ENCODE measurements around the gene TRAPPC2B. TPM values are rescaled to one million over a fixed set of nuclear protein-coding genes. Genes with fewer than 3 reads are reported as not detected.

TRAPPC2B gene
- total RNA-seq, 1 donor from 2014 or later = 10.2 TPM

GRCh38 chr19:57320180-57321084 is 42.9 kb upstream of the TRAPPC2B start, which contains the start of gene ZNF543:
ZNF543 (plus strand) TSS chr19:57320472; CDS start chr19:57320854, 382 bp downstream.
- ChIA-PET POLR2A (interaction anchor here (0.6 to 1.9 kb wide), 8 partner anchors 19 to 1795 kb away, joined by 3 to 6 read pairs (median 5); partner anchors contain the start of genes TRAPPC2B, ZNF264, ZNF304 and ZNF547), CTCF (no interaction called here)
- intact Hi-C loops (cut with micrococcal nuclease) = loop anchor here (1.0 kb wide), 6 partner anchors 31 to 115 kb away; partner anchors contain the start of genes TRAPPC2B, ZNF304, ZNF460 and ZNF547
- DNase-seq (peak; percentile 90), ATAC-seq (ENCODE audit: low read depth) (peak; percentile 97)
- peaks cover 30% of the 10 kb centered on the region for H3K4me1 Mint-ChIP-seq
- peak within 1 kb of the TSS; percentile 98 for H3K27ac Mint-ChIP-seq
- H3K4me3 Mint-ChIP-seq = peak within 1 kb of the TSS; percentile 95
- peaks cover 17% of the 10 kb centered on the region for H3K27me3 Mint-ChIP-seq
- TF ChIP-seq CTCF (IDR thresholded peaks at IDR 0.05) = no peak
- H3K36me3 Mint-ChIP-seq (ENCODE audit: low read depth) = peaks cover 34% of the 10 kb centered on the region
- H3K9me3 Mint-ChIP-seq = peaks cover 4% of the 10 kb centered on the region

GRCh38 chr19:57321116-57321515 is 42.2 kb upstream of the TRAPPC2B start:
- H3K27me3 Mint-ChIP-seq = peaks cover 10% of the 10 kb centered on the region
- no peak for TF ChIP-seq CTCF (IDR thresholded peaks at IDR 0.05)
- CTCF ChIA-PET = no interaction called here
- ATAC-seq (ENCODE audit: low read depth) = no peak
- H3K27ac Mint-ChIP-seq = peak overlapping the region; percentile 98
- H3K36me3 Mint-ChIP-seq (ENCODE audit: low read depth) = peaks cover 41% of the 10 kb centered on the region
- peaks cover 4% of the 10 kb centered on the region for H3K9me3 Mint-ChIP-seq
- H3K4me3 Mint-ChIP-seq = peak overlapping the region; percentile 95
- intact Hi-C loops (cut with micrococcal nuclease) = no loop called here
- POLR2A ChIA-PET = interaction anchor here (1.0 to 1.9 kb wide), 4 partner anchors 19 to 81 kb away, joined by 3 to 6 read pairs (median 5); partner anchors contain the start of genes ZNF304 and ZNF805
- no peak for DNase-seq
- peaks cover 31% of the 10 kb centered on the region for H3K4me1 Mint-ChIP-seq

GRCh38 chr19:57321751-57322150 is 41.6 kb upstream of the TRAPPC2B start:
- H3K4me3 Mint-ChIP-seq = peak overlapping the region; percentile 95
- ATAC-seq (ENCODE audit: low read depth) (no peak), DNase-seq (no peak)
- peaks cover 47% of the 10 kb centered on the region for H3K36me3 Mint-ChIP-seq (ENCODE audit: low read depth)
- peaks cover 8% of the 10 kb centered on the region for H3K27me3 Mint-ChIP-seq
- no peak overlapping the region for H3K27ac Mint-ChIP-seq
- POLR2A ChIA-PET = interaction anchor here (0.8 to 1.3 kb wide), 3 partner anchors 20 to 81 kb away, joined by 3 to 5 read pairs (median 4); partner anchors contain the start of gene ZNF805
- peaks cover 35% of the 10 kb centered on the region for H3K4me1 Mint-ChIP-seq
- H3K9me3 Mint-ChIP-seq = peaks cover 4% of the 10 kb centered on the region
- intact Hi-C loops (cut with micrococcal nuclease) = no loop called here
- no peak for TF ChIP-seq CTCF (IDR thresholded peaks at IDR 0.05)
- CTCF ChIA-PET = no interaction called here

GRCh38 chr19:57324992-57325391 is 38.4 kb upstream of the TRAPPC2B start:
- intact Hi-C loops (cut with micrococcal nuclease) = no loop called here
- Mint-ChIP-seq H3K4me1 (peaks cover 31% of the 10 kb centered on the region), H3K36me3 (ENCODE audit: low read depth) (peaks cover 78% of the 10 kb centered on the region), H3K4me3 (no peak overlapping the region), H3K27me3 (no peaks in the 10 kb centered on the region), H3K27ac (no peak overlapping the region), H3K9me3 (peaks cover 16% of the 10 kb centered on the region)
- DNase-seq = no peak
- POLR2A ChIA-PET = no interaction called here
- CTCF ChIA-PET = no interaction called here
- no peak for ATAC-seq (ENCODE audit: low read depth)
- TF ChIP-seq CTCF (IDR thresholded peaks at IDR 0.05) = no peak

- no peak for TF ChIP-seq CTCF (IDR thresholded peaks at IDR 0.05)
- ATAC-seq (ENCODE audit: low read depth) (no peak), DNase-seq (no peak)
- H3K4me1 Mint-ChIP-seq = peaks cover 7% of the 10 kb centered on the region
- no peaks in the 10 kb centered on the region for H3K27me3 Mint-ChIP-seq
- ChIA-PET CTCF (no interaction called here), POLR2A (interaction anchor here (0.6 kb wide), 1 partner anchor 10 kb away, joined by 7 read pairs; no protein-coding TSS in a partner anchor)
- H3K4me3 Mint-ChIP-seq = no peak overlapping the region
- peaks cover 86% of the 10 kb centered on the region for H3K36me3 Mint-ChIP-seq (ENCODE audit: low read depth)
- H3K27ac Mint-ChIP-seq = no peak overlapping the region
- H3K9me3 Mint-ChIP-seq = peaks cover 18% of the 10 kb centered on the region
- intact Hi-C loops (cut with micrococcal nuclease) = no loop called here
Observed at GRCh38 chr19:57327993-57328392, 35.4 kb upstream of the TRAPPC2B start.

Measured in activated B cell treated with CpG ODN at 0.5 μM for 24 hours (primary cell).